ENCODE measurements around the gene C4orf36.

- no peak for TF ChIP-seq CTCF (conservative IDR thresholded peaks at IDR 0.05; ENCODE audit: low read depth, low read length)
- no peak for TF ChIP-seq EZH2 (IDR thresholded peaks at IDR 0.05; ENCODE audit: borderline replicate concordance, low read depth, low read length, poor library complexity, severe bottlenecking)
Observed at GRCh38 chr4:86879641-86880040, 12.6 kb downstream of the C4orf36 start.
